Right lobe of liver (tissue), 4 donors: ENCODE data around the gene ETS2.

Source experiments
- CTCF ChIP-seq, 4 donors: fragments of 200-600 bp in 3 of 4; fragments of 450-650 bp in 1 of 4; IDR thresholded peaks; one replicate each; pipeline versions ENCODE4 v1.5.1 to v1.8.0; 2016 to 2022; ENCODE audit warnings: antibody characterized with exemption in 4 of 4, mild to moderate bottlenecking in 2 of 4
- POLR2A ChIP-seq: fragments of 450-650 bp; IDR thresholded peaks from one replicate; pipeline ENCODE4 v1.6.1; 2017; ENCODE audit warnings: antibody characterized with exemption, mild to moderate bottlenecking
- donor health status: DM: no; HTN: no; CAD: no.
- donor health status: DM: no; HTN: no; CAD: no.
- donor health status: DM: no; HTN: yes; CAD: no.

GRCh38 chr21:38803075-38803660 is 2.6 kb upstream of the ETS2 start:
- TF ChIP-seq CTCF (IDR thresholded peaks at IDR 0.05) (no peak), POLR2A (no peak)
